Measurements from ENCODE around the gene CSN3. TPM values are rescaled to one million over a fixed set of nuclear protein-coding genes. Genes with fewer than 3 reads are reported as not detected.
"Not testable (repeated sequence)": the region's sequence is repeated elsewhere in the genome, so short reads cannot be mapped to it uniquely, and the experiment has no call there.

CSN3 gene
- not detected for total RNA-seq
- polyA plus RNA-seq: 0.43 TPM
- long read RNA-seq, donor 1: 0 reads
- long read RNA-seq, donor 2: 0 reads
- long read RNA-seq, donor 3: 0 reads
- long read RNA-seq, donor 4: 0 reads
- long read RNA-seq, donor 5: 0 reads
- long read RNA-seq, donor 6: 0 reads
- long read RNA-seq, donor 7: 0 reads
- long read RNA-seq, donor 8: 0 reads
- long read RNA-seq, donor 9: 0 reads
- long read RNA-seq, donor 10: 0 reads

- not testable (repeated sequence) for H3K4me3 ChIP-seq (ENCODE audit: low read length in 2 of 2); H3K36me3 ChIP-seq (ENCODE audit: control insufficient read depth in 2 of 2, insufficient read depth in 2 of 2, low read length in 1 of 2); DNase-seq (ENCODE audit: low read depth in 6 of 9, low spot score in 9 of 9); H3K9me3 ChIP-seq (ENCODE audit: control insufficient read depth in 2 of 2, insufficient read depth in 1 of 2, low read length in 1 of 2); H3K27ac ChIP-seq (ENCODE audit: low read depth in 1 of 2, low read length in 1 of 2); H3K4me1 ChIP-seq (ENCODE audit: control insufficient read depth in 2 of 2, insufficient read depth in 2 of 2, low read length in 2 of 2); H3K27me3 ChIP-seq (ENCODE audit: control insufficient read depth in 2 of 2, insufficient read depth in 1 of 2, low read length in 1 of 2)
- 94% methylated on average over 3 of the region's 3 CpGs for WGBS
These were observed at the start of gene CSN3 for GRCh38 chr4:70242297-70242696. Gene CSN3 (plus strand): TSS chr4:70242597. CDS start chr4:70244820, 2,223 bp downstream.

DNA sequence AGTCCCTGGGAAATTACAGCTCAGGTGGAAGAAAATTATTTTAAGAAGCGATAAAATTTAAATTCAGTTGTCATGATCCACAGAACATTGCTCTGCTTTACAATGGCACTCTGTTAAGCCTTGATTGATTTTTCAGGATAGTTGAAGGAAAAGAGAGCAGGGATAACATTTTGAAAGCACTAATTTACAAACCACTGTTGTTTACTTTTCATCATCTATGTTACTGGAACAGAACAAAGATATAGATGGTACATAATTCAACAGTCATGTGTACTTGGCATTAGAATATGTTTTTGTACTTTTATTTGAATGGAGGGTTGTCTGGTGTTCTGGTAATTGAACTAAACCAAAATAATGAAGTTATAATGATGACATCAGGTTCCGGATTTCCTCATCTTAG, 49.5 kb upstream of the CSN3 start:
- Histone ChIP-seq H3K4me3 (ENCODE audit: low read length in 2 of 2) (no peak overlapping the region), H3K9me3 (ENCODE audit: control insufficient read depth in 2 of 2, insufficient read depth in 1 of 2, low read length in 1 of 2) (no peaks in the 10 kb centered on the region), H3K4me1 (ENCODE audit: control insufficient read depth in 2 of 2, insufficient read depth in 2 of 2, low read length in 2 of 2) (no peaks in the 10 kb centered on the region), H3K36me3 (ENCODE audit: control insufficient read depth in 2 of 2, insufficient read depth in 2 of 2, low read length in 1 of 2) (no peaks in the 10 kb centered on the region), H3K27me3 (ENCODE audit: control insufficient read depth in 2 of 2, insufficient read depth in 1 of 2, low read length in 1 of 2) (no peaks in the 10 kb centered on the region), H3K27ac (ENCODE audit: low read depth in 1 of 2, low read length in 1 of 2) (no peak overlapping the region)
- 98% methylated on average over 2 of the region's 2 CpGs for WGBS
- no peak for DNase-seq (ENCODE audit: low read depth in 6 of 9, low spot score in 9 of 9)

GRCh38 chr4:70195425-70195824, 47.0 kb upstream of the CSN3 start, which contains the start of gene ODAM:
Gene ODAM (plus strand): TSS chr4:70195725. CDS start chr4:70196544, 819 bp downstream.
- Histone ChIP-seq H3K36me3 (ENCODE audit: control insufficient read depth in 2 of 2, insufficient read depth in 2 of 2, low read length in 1 of 2) (no peaks in the 10 kb centered on the region), H3K27ac (ENCODE audit: low read depth in 1 of 2, low read length in 1 of 2) (no peak within 1 kb of the TSS), H3K4me1 (ENCODE audit: control insufficient read depth in 2 of 2, insufficient read depth in 2 of 2, low read length in 2 of 2) (no peaks in the 10 kb centered on the region), H3K9me3 (ENCODE audit: control insufficient read depth in 2 of 2, insufficient read depth in 1 of 2, low read length in 1 of 2) (no peaks in the 10 kb centered on the region), H3K4me3 (ENCODE audit: low read length in 2 of 2) (no peak within 1 kb of the TSS), H3K27me3 (ENCODE audit: control insufficient read depth in 2 of 2, insufficient read depth in 1 of 2, low read length in 1 of 2) (no peaks in the 10 kb centered on the region)
- no peak for DNase-seq (ENCODE audit: low read depth in 6 of 9, low spot score in 9 of 9)
- WGBS: 94% methylated on average over 1 of the region's 1 CpG

DNA sequence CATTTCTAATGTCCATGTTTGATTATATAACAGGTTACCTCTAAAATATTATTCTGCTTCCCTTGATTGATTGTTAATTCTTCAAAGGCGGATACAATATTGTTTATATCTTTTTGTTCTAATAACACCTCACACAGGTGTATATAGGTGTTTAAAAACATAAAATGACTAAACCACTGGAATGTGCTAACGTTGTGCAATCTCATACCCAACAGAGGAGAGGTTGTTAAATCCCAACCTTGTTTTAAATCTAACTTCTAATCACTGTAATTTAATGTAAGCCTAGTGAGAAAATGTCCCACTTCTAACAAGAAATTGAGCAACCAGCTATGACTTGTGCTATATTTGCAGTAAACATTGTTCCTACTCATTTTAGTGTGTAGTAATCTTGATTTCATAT, 45.5 kb upstream of the CSN3 start:
- WGBS: 83% methylated on average over 2 of the region's 2 CpGs
- Histone ChIP-seq H3K9me3 (ENCODE audit: control insufficient read depth in 2 of 2, insufficient read depth in 1 of 2, low read length in 1 of 2) (no peaks in the 10 kb centered on the region), H3K4me1 (ENCODE audit: control insufficient read depth in 2 of 2, insufficient read depth in 2 of 2, low read length in 2 of 2) (no peaks in the 10 kb centered on the region), H3K27me3 (ENCODE audit: control insufficient read depth in 2 of 2, insufficient read depth in 1 of 2, low read length in 1 of 2) (no peaks in the 10 kb centered on the region), H3K36me3 (ENCODE audit: control insufficient read depth in 2 of 2, insufficient read depth in 2 of 2, low read length in 1 of 2) (no peaks in the 10 kb centered on the region), H3K4me3 (ENCODE audit: low read length in 2 of 2) (no peak overlapping the region), H3K27ac (ENCODE audit: low read depth in 1 of 2, low read length in 1 of 2) (no peak overlapping the region)
- no peak for DNase-seq (ENCODE audit: low read depth in 6 of 9, low spot score in 9 of 9)

GRCh38 chr4:70197842-70198241, 44.6 kb upstream of the CSN3 start:
- H3K4me1 ChIP-seq (ENCODE audit: control insufficient read depth in 2 of 2, insufficient read depth in 2 of 2, low read length in 2 of 2): no peaks in the 10 kb centered on the region

DNA sequence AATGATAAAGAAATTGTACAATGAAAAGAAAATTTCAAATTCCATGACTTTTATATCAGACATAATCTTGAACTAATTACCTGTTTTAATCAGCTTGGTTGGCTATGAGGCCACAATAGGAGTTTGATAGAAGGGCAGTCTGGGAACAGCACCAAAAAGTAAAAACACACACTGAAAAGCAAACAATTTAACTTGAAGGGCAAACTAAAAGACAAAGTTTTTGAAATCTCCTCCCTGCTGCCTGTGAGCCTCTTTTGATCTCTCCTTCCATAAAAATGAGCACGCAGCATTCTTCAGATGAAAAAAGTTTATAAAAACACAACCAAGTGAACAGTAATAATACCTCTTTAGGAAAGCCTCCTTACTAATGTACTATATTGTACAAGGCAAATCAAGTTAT, 38.8 kb upstream of the CSN3 start:
- DNase-seq (ENCODE audit: low read depth in 6 of 9, low spot score in 9 of 9): no peak
- no peak overlapping the region for H3K27ac ChIP-seq (ENCODE audit: low read depth in 1 of 2, low read length in 1 of 2)
- H3K9me3 ChIP-seq (ENCODE audit: control insufficient read depth in 2 of 2, insufficient read depth in 1 of 2, low read length in 1 of 2): no peaks in the 10 kb centered on the region
- no peak overlapping the region for H3K4me3 ChIP-seq (ENCODE audit: low read length in 2 of 2)
- WGBS: 70% methylated on average over 1 of the region's 1 CpG
- no peaks in the 10 kb centered on the region for H3K36me3 ChIP-seq (ENCODE audit: control insufficient read depth in 2 of 2, insufficient read depth in 2 of 2, low read length in 1 of 2)
- no peaks in the 10 kb centered on the region for H3K27me3 ChIP-seq (ENCODE audit: control insufficient read depth in 2 of 2, insufficient read depth in 1 of 2, low read length in 1 of 2)
- no peaks in the 10 kb centered on the region for H3K4me1 ChIP-seq (ENCODE audit: control insufficient read depth in 2 of 2, insufficient read depth in 2 of 2, low read length in 2 of 2)

More at GRCh38 chr4:70197842-70198241, 44.6 kb upstream of the CSN3 start:
- no peaks in the 10 kb centered on the region for H3K27me3 ChIP-seq (ENCODE audit: control insufficient read depth in 2 of 2, insufficient read depth in 1 of 2, low read length in 1 of 2)
- no peaks in the 10 kb centered on the region for H3K36me3 ChIP-seq (ENCODE audit: control insufficient read depth in 2 of 2, insufficient read depth in 2 of 2, low read length in 1 of 2)
- 83% methylated on average over 2 of the region's 2 CpGs for WGBS
- H3K4me3 ChIP-seq (ENCODE audit: low read length in 2 of 2): no peak overlapping the region
- no peak overlapping the region for H3K27ac ChIP-seq (ENCODE audit: low read depth in 1 of 2, low read length in 1 of 2)
- DNase-seq (ENCODE audit: low read depth in 6 of 9, low spot score in 9 of 9): no peak
- no peaks in the 10 kb centered on the region for H3K9me3 ChIP-seq (ENCODE audit: control insufficient read depth in 2 of 2, insufficient read depth in 1 of 2, low read length in 1 of 2)

DNA sequence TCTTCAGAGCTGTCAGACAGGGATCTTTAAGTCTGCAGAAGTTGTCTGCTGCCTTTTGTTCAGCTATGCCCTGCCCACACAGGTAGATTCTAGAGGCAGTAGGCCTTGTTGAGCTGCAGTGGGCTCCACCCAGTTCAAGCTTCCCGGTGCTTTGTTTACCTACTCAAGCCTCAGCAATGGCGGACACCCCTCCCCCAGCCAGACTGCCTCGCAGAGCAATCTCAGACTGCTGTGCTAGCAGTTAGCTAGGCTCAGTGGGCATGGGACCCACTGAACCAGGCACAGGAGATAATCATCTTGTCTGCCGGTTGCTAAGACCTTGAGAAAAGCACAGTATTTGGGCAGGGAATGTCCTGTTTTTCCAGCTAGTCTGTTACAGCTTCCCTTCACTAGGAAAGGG, 29.6 kb upstream of the CSN3 start:
- not testable (repeated sequence) for H3K9me3 ChIP-seq (ENCODE audit: control insufficient read depth in 2 of 2, insufficient read depth in 1 of 2, low read length in 1 of 2); H3K27me3 ChIP-seq (ENCODE audit: control insufficient read depth in 2 of 2, insufficient read depth in 1 of 2, low read length in 1 of 2); H3K4me1 ChIP-seq (ENCODE audit: control insufficient read depth in 2 of 2, insufficient read depth in 2 of 2, low read length in 2 of 2); DNase-seq (ENCODE audit: low read depth in 6 of 9, low spot score in 9 of 9); H3K36me3 ChIP-seq (ENCODE audit: control insufficient read depth in 2 of 2, insufficient read depth in 2 of 2, low read length in 1 of 2); H3K4me3 ChIP-seq (ENCODE audit: low read length in 2 of 2); H3K27ac ChIP-seq (ENCODE audit: low read depth in 1 of 2, low read length in 1 of 2)
- WGBS: 86% methylated on average over 4 of the region's 4 CpGs

- H3K27ac ChIP-seq (ENCODE audit: low read depth in 1 of 2, low read length in 1 of 2); H3K36me3 ChIP-seq (ENCODE audit: control insufficient read depth in 2 of 2, insufficient read depth in 2 of 2, low read length in 1 of 2); H3K9me3 ChIP-seq (ENCODE audit: control insufficient read depth in 2 of 2, insufficient read depth in 1 of 2, low read length in 1 of 2); H3K27me3 ChIP-seq (ENCODE audit: control insufficient read depth in 2 of 2, insufficient read depth in 1 of 2, low read length in 1 of 2); H3K4me3 ChIP-seq (ENCODE audit: low read length in 2 of 2); H3K4me1 ChIP-seq (ENCODE audit: control insufficient read depth in 2 of 2, insufficient read depth in 2 of 2, low read length in 2 of 2); DNase-seq (ENCODE audit: low read depth in 6 of 9, low spot score in 9 of 9): not testable (repeated sequence)
These were observed 26.3 kb upstream of the CSN3 start for GRCh38 chr4:70216109-70216508.

GRCh38 chr4:70216550-70216949, 25.8 kb upstream of the CSN3 start:
- DNase-seq (ENCODE audit: low read depth in 6 of 9, low spot score in 9 of 9); H3K4me3 ChIP-seq (ENCODE audit: low read length in 2 of 2); H3K4me1 ChIP-seq (ENCODE audit: control insufficient read depth in 2 of 2, insufficient read depth in 2 of 2, low read length in 2 of 2); H3K27ac ChIP-seq (ENCODE audit: low read depth in 1 of 2, low read length in 1 of 2); H3K27me3 ChIP-seq (ENCODE audit: control insufficient read depth in 2 of 2, insufficient read depth in 1 of 2, low read length in 1 of 2); H3K36me3 ChIP-seq (ENCODE audit: control insufficient read depth in 2 of 2, insufficient read depth in 2 of 2, low read length in 1 of 2); H3K9me3 ChIP-seq (ENCODE audit: control insufficient read depth in 2 of 2, insufficient read depth in 1 of 2, low read length in 1 of 2): not testable (repeated sequence)
- WGBS: 100% methylated on average over 1 of the region's 1 CpG

- WGBS: 96% methylated on average over 3 of the region's 3 CpGs
These were observed 21.0 kb upstream of the CSN3 start for GRCh38 chr4:70221389-70221788.

More at GRCh38 chr4:70221389-70221788, 21.0 kb upstream of the CSN3 start:
- not testable (repeated sequence) for H3K27ac ChIP-seq (ENCODE audit: low read depth in 1 of 2, low read length in 1 of 2); H3K4me3 ChIP-seq (ENCODE audit: low read length in 2 of 2); H3K4me1 ChIP-seq (ENCODE audit: control insufficient read depth in 2 of 2, insufficient read depth in 2 of 2, low read length in 2 of 2); H3K36me3 ChIP-seq (ENCODE audit: control insufficient read depth in 2 of 2, insufficient read depth in 2 of 2, low read length in 1 of 2); H3K27me3 ChIP-seq (ENCODE audit: control insufficient read depth in 2 of 2, insufficient read depth in 1 of 2, low read length in 1 of 2); H3K9me3 ChIP-seq (ENCODE audit: control insufficient read depth in 2 of 2, insufficient read depth in 1 of 2, low read length in 1 of 2); DNase-seq (ENCODE audit: low read depth in 6 of 9, low spot score in 9 of 9)
